Stimulated activated CD8-positive, alpha-beta memory T cell treated with anti-CD3 and anti-CD28 coated beads, Interleukin-15, amount 100 ng/mL, for 1 hour (primary cell): Measurements from ENCODE around the gene TAAR2.
"Not testable (repeated sequence)": the region's sequence is repeated elsewhere in the genome, so short reads cannot be mapped to it uniquely, and the experiment has no call there.

Source experiments
- DNase-seq: peaks from one replicate; pipeline ENCODE4 v3.0.0-alpha.2; 2020; ENCODE audit warnings: low read depth

The TAAR2 gene

GRCh38 chr6:132612449-132613108 is 11.5 kb downstream of the TAAR2 start:
- DNase-seq: no peak

GRCh38 chr6:132611616-132612015 is 12.5 kb downstream of the TAAR2 start:
- no peak for DNase-seq

GRCh38 chr6:132607544-132608233 is 16.4 kb downstream of the TAAR2 start:
- no peak for DNase-seq

GRCh38 chr6:132604635-132605152 is 19.4 kb downstream of the TAAR2 start:
- DNase-seq: no peak

GRCh38 chr6:132600900-132601299 is 23.2 kb downstream of the TAAR2 start:
- not testable (repeated sequence) for DNase-seq

- DNase-seq: no peak
Observed at GRCh38 chr6:132598473-132598872, 25.6 kb downstream of the TAAR2 start.

- no peak for DNase-seq
Observed at GRCh38 chr6:132596201-132596600, 27.9 kb downstream of the TAAR2 start.

GRCh38 chr6:132592855-132593254 is 31.2 kb downstream of the TAAR2 start:
- DNase-seq: no peak

GRCh38 chr6:132590362-132590761 is 33.7 kb downstream of the TAAR2 start:
- DNase-seq: no peak

GRCh38 chr6:132589454-132589853 is 34.6 kb downstream of the TAAR2 start, which contains the start of gene TAAR5:
Gene TAAR5 (minus strand): TSS chr6:132589741. CDS start chr6:132589686, 55 bp downstream.
- DNase-seq: no peak

GRCh38 chr6:132587424-132587823 is 36.7 kb downstream of the TAAR2 start:
- DNase-seq: no peak

- DNase-seq: no peak
Observed at GRCh38 chr6:132584698-132585097, 39.4 kb downstream of the TAAR2 start.

GRCh38 chr6:132571774-132572173 is 52.3 kb downstream of the TAAR2 start:
- no peak for DNase-seq

GRCh38 chr6:132570221-132570777 is 53.8 kb downstream of the TAAR2 start, which contains the start of gene TAAR6:
Gene TAAR6 (plus strand): TSS chr6:132570322. CDS start chr6:132570322, 0 bp downstream.
- no peak for DNase-seq

- no peak for DNase-seq
Observed at GRCh38 chr6:132569170-132569569, 54.9 kb downstream of the TAAR2 start.

GRCh38 chr6:132568611-132569010 is 55.5 kb downstream of the TAAR2 start:
- no peak for DNase-seq

GRCh38 chr6:132567566-132567965 is 56.5 kb downstream of the TAAR2 start:
- DNase-seq: no peak
